HTR-8/SVneo (cell line): ENCODE data around the gene DHX15.
"Not testable (repeated sequence)": the region's sequence is repeated elsewhere in the genome, so short reads cannot be mapped to it uniquely, and the experiment has no call there.

Experiments
- DNase-seq: peaks from one replicate; pipeline ENCODE4 v3.0.0; 2011; ENCODE audit warnings: low spot score, mixed read lengths; ENCODE audit not compliant: insufficient read length
- FAIRE-seq: peaks from 2 replicates; lab custom pipeline; 2011; peaks lifted over from hg19 to GRCh38; lab: Jason Lieb, UNC

The DHX15 gene

GRCh38 chr4:24550441-24551175 is 33.7 kb downstream of the DHX15 start:
- DNase-seq (no peak), FAIRE-seq (peak; percentile 26)

GRCh38 chr4:24547979-24548378 is 36.4 kb downstream of the DHX15 start:
- DNase-seq, result no peak
- FAIRE-seq, result no peak

GRCh38 chr4:24544208-24544988 is 40.0 kb downstream of the DHX15 start:
- no peak for DNase-seq
- FAIRE-seq, result no peak

DNA sequence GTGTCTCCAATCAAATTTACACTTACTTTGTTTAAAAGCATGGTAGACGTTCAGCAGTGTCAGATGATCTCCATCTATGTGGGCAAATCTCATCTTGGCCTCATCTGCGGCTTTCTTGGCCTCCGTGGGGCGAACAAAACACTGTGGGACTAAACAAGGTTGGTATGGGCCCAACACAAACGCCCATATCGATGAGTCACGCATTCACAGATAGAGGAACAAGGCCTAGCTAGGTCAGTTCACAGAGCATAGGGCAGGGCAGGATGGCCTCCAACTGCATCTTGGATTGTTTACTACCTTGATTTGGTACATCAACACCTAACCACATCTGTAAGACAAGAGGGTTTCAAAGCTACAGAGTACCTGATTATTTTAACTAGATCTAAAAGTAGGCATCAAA is 47.3 kb downstream of the DHX15 start:
- DNase-seq, result no peak

DNA sequence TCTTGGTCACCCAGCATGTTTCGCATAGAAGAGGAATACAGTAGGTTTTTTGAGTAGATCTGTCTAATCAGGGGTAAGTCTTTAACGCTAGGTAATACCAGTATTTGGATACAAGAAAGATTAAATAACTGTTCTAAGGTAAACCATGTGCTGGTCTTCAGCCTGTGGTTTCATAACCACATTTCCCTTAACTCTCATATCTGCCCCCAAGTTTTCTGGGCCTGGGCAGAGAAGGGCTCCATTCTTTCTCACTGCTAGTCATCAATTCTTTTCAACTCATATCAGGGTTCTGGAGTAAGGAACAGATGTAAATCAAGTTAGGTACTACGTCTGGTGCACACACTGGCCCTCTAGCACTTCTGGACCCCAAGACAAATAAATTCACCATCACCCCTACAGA is 49.0 kb downstream of the DHX15 start:
- DNase-seq (no peak), FAIRE-seq (no peak)

More for the DNA sequence above, 47.3 kb downstream of the DHX15 start:
- no peak for FAIRE-seq

- FAIRE-seq, result no peak
- DNase-seq, result no peak
Measured at GRCh38 chr4:24533364-24533763, 51.0 kb downstream of the DHX15 start.

- DNase-seq (no peak), FAIRE-seq (no peak)
Measured at GRCh38 chr4:24529555-24529954, 54.8 kb downstream of the DHX15 start.

DNA sequence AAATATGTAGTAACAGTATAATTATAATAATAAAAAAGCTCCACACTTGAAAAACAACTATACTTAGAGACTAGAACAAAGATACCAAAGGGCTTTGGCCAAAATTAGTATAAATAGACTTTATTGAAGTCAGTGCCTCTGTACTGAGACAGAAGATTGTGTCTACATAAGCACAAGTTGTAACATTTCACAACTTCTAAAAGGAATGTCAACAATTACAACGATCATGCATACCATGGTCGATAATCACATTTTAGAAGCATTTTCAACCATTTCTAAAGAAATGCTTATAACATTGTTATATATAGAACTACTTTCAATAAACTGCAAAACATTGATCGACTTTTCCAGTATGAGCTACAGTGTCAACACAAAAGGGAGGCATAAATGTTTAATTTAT is 57.0 kb downstream of the DHX15 start:
- DNase-seq (no peak), FAIRE-seq (no peak)

GRCh38 chr4:24521544-24521943 is 62.8 kb downstream of the DHX15 start:
- no peak for FAIRE-seq
- no peak for DNase-seq

- FAIRE-seq (no peak), DNase-seq (no peak)
Measured at GRCh38 chr4:24519649-24520048, 64.7 kb downstream of the DHX15 start.

- no peak for FAIRE-seq
- no peak for DNase-seq
Measured at GRCh38 chr4:24517676-24518075, 66.7 kb downstream of the DHX15 start.

DNA sequence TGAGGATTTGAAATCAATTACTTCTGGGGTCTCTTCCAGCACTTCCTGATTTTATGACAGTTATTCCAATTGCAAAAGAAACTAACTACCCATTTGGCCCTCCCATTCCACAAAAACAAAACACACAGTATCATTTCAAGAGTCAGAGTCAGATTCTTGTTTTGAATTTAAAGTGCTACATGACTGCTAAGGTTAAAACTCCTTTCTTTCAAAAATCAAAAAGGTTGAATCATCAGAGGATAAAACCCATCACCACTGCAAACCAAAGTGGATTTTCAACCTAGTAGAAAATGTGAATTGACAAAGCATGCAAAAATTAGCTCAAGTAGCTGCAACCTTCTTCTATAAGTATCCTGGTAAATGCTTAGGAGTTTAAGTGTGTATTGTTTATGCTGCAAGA is 67.4 kb downstream of the DHX15 start:
- DNase-seq, result no peak
- FAIRE-seq, result no peak

DNA sequence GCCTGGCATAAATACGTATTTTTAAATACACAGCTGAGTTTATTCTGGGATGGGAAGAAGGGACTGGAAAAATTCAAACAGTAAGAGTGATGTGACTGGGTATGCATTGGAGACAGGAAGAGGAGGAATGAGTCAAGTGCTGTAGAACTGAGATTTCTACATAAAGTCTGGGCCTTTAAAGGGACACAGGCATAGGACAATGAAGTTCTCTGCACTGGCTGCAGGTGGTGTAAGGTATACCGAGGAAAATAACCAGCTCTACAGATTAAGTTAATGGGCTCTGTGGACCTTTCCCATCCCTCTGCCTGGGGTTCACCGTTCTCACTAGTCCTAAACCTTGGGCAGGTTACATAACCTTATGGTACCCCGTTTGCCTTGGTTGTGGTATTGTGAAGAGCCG is 68.7 kb downstream of the DHX15 start:
- FAIRE-seq (no peak), DNase-seq (no peak)

GRCh38 chr4:24514808-24515207 is 69.5 kb downstream of the DHX15 start:
- no peak for FAIRE-seq
- no peak for DNase-seq

- DNase-seq, result no peak
Measured at GRCh38 chr4:24513718-24514117, 70.6 kb downstream of the DHX15 start.

GRCh38 chr4:24511371-24512063 is 72.8 kb downstream of the DHX15 start:
- no peak for FAIRE-seq

More at GRCh38 chr4:24513718-24514117, 70.6 kb downstream of the DHX15 start:
- FAIRE-seq, result peak; percentile 63

GRCh38 chr4:24510091-24510490 is 74.3 kb downstream of the DHX15 start:
- no peak for FAIRE-seq
- no peak for DNase-seq

More at GRCh38 chr4:24511371-24512063, 72.8 kb downstream of the DHX15 start:
- DNase-seq, result no peak

DNA sequence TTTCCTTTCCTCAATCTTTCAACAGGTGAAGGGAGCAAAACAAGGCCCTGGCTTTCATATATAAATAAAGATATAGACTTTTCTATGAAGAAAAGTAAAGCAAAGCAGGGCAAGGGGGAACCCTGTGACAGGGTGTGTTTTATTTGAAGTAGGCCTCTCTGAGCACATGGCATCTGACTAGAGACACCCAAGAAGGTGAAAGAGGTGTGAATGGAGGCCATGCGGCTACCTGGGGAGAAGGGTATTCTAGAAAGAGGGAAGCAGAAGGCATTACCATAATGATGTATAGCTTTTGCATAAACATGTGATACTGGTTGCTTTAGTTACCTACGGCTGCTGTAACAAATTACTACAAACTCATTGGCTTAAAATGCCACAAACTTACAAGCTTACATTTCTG is 75.8 kb downstream of the DHX15 start:
- FAIRE-seq, result no peak
- no peak for DNase-seq

DNA sequence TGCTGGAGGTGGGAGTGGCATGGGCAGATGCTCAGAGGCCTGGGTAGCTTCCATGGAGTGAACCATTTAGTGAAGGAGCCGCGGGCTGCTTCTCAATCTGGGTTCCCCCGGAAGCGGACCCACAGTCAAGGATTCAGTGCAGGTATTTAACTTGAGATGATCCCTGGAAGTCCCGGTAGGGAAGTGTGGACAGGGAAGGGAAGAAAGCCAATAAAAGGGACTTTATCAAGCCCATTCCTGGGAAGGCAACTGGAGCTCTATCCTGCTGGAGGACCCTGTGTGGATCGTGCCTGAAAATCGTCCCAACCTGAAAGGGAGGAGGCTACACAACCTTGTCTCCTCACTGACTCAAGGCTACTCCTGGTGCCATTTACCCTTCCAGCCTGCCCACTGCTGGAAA is 76.9 kb downstream of the DHX15 start:
- FAIRE-seq (no peak), DNase-seq (no peak)

DNA sequence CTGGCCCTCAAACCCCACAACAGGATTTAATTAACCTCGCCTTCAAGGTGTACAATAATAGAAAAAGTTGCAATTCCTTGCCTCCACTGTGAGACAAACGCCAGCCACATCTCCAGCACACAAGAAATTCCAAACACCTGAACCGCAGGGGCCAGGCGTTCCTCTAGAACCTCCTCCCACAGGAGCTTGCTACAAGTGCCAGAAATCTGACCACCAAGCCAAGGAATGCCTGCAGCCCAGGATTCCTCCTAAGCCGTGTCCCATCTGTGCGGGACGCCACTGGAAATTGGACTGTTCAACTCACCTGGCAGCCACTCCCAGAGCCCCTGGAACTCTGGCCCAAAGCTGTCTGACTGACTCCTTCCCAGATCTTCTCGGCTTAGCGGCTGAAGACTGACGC is 81.3 kb downstream of the DHX15 start:
- DNase-seq, FAIRE-seq: not testable (repeated sequence)

GRCh38 chr4:24497221-24497620 is 87.1 kb downstream of the DHX15 start:
- DNase-seq (no peak), FAIRE-seq (no peak)
